ENCODE data around the gene TUBB2B. TPM values are rescaled to one million over a fixed set of nuclear protein-coding genes. Genes with fewer than 3 reads are reported as not detected.
"Not testable (repeated sequence)": the region's sequence is repeated elsewhere in the genome, so short reads cannot be mapped to it uniquely, and the experiment has no call there.

The TUBB2B gene
- total RNA-seq, 1 donor from 2014 or later: 114 TPM

DNA sequence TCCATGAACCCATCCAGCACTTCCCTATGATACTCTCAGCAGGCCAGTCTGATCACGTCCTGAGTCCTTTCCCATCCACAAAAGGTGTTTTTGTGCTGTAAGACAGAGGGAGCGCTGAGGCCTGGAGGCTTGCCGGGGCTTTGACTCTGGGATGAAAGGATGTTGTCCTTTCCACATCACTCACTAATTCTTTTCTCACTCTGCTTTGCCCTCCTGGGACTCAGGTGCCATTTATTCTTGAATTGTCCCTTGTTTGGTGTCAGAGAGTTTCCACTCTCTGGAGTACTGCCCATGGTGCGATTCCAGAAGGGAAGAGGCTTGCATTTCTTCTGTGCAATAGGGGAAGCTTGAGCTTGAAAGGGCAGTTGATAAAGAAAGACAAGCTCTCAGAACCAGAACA is 15.3 kb upstream of the TUBB2B start:
- H3K4me3 Mint-ChIP-seq: no peak overlapping the region
- TF ChIP-seq, protein P1, sequence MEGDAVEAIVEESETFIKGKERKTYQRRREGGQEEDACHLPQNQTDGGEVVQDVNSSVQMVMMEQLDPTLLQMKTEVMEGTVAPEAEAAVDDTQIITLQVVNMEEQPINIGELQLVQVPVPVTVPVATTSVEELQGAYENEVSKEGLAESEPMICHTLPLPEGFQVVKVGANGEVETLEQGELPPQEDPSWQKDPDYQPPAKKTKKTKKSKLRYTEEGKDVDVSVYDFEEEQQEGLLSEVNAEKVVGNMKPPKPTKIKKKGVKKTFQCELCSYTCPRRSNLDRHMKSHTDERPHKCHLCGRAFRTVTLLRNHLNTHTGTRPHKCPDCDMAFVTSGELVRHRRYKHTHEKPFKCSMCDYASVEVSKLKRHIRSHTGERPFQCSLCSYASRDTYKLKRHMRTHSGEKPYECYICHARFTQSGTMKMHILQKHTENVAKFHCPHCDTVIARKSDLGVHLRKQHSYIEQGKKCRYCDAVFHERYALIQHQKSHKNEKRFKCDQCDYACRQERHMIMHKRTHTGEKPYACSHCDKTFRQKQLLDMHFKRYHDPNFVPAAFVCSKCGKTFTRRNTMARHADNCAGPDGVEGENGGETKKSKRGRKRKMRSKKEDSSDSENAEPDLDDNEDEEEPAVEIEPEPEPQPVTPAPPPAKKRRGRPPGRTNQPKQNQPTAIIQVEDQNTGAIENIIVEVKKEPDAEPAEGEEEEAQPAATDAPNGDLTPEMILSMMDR (IDR thresholded peaks at IDR 0.05; ENCODE audit: unreplicated experiment): no peak
- DNase-seq (ENCODE audit: low spot score in 2 of 2, unreplicated experiment in 2 of 2): no peak
- no peaks in the 10 kb centered on the region for H3K9me3 Mint-ChIP-seq
- peaks cover 8% of the 10 kb centered on the region for H3K4me1 Mint-ChIP-seq
- no peak overlapping the region for H3K27ac Mint-ChIP-seq
- no peaks in the 10 kb centered on the region for H3K27me3 Mint-ChIP-seq (ENCODE audit: low read depth)
- H3K36me3 Mint-ChIP-seq: peaks cover 4% of the 10 kb centered on the region

DNA sequence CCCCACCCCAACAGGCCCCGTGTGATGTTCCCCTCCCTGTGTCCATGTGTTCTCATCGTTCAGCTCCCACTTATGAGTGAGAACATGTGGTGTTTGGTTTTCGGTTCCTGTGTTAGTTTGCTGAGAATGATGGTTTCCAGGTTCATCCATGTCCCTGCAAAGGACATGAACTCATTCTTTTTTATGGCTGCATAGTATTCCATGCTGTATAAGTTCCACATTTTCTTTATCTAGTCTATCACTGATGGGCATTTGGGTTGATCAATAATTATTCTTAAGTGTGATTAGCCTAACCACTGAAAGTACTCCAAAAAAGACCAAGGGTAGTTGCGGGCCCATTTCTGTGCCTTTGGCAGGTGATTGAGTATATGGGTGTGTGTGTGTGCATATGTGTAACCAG is 14.3 kb upstream of the TUBB2B start:
- not testable (repeated sequence) for H3K36me3 Mint-ChIP-seq; H3K4me3 Mint-ChIP-seq; H3K27ac Mint-ChIP-seq; H3K4me1 Mint-ChIP-seq; H3K9me3 Mint-ChIP-seq; DNase-seq (ENCODE audit: low spot score in 2 of 2, unreplicated experiment in 2 of 2); H3K27me3 Mint-ChIP-seq (ENCODE audit: low read depth)

- no peak for DNase-seq (ENCODE audit: low spot score in 2 of 2, unreplicated experiment in 2 of 2)
- Mint-ChIP-seq H3K4me1 (peaks cover 5% of the 10 kb centered on the region), H3K27ac (no peak overlapping the region), H3K4me3 (no peak overlapping the region), H3K9me3 (no peaks in the 10 kb centered on the region), H3K27me3 (ENCODE audit: low read depth) (peaks cover 4% of the 10 kb centered on the region), H3K36me3 (peaks cover 4% of the 10 kb centered on the region)
- TF ChIP-seq, protein P1 (IDR thresholded peaks at IDR 0.05; ENCODE audit: unreplicated experiment): no peak
Measured at GRCh38 chr6:3240595-3240994, 13.1 kb upstream of the TUBB2B start.

- Mint-ChIP-seq H3K4me1 (peaks cover 10% of the 10 kb centered on the region), H3K4me3 (no peak overlapping the region), H3K36me3 (peaks cover 4% of the 10 kb centered on the region), H3K27ac (no peak overlapping the region), H3K9me3 (no peaks in the 10 kb centered on the region), H3K27me3 (ENCODE audit: low read depth) (peaks cover 4% of the 10 kb centered on the region)
- no peak for DNase-seq (ENCODE audit: low spot score in 2 of 2, unreplicated experiment in 2 of 2)
- TF ChIP-seq, protein P1 (IDR thresholded peaks at IDR 0.05; ENCODE audit: unreplicated experiment): no peak
Measured at GRCh38 chr6:3239110-3239830, 11.8 kb upstream of the TUBB2B start.

- Mint-ChIP-seq H3K36me3 (no peaks in the 10 kb centered on the region), H3K4me1 (peaks cover 19% of the 10 kb centered on the region), H3K27ac (no peak overlapping the region), H3K4me3 (no peak overlapping the region), H3K27me3 (ENCODE audit: low read depth) (peaks cover 11% of the 10 kb centered on the region), H3K9me3 (no peaks in the 10 kb centered on the region)
- TF ChIP-seq, protein P1 (IDR thresholded peaks at IDR 0.05; ENCODE audit: unreplicated experiment): no peak
- peak in 1 of 2 experiments; percentile 11 for DNase-seq (ENCODE audit: low spot score in 2 of 2, unreplicated experiment in 2 of 2)
Measured at GRCh38 chr6:3237761-3238662, 10.6 kb upstream of the TUBB2B start.

DNA sequence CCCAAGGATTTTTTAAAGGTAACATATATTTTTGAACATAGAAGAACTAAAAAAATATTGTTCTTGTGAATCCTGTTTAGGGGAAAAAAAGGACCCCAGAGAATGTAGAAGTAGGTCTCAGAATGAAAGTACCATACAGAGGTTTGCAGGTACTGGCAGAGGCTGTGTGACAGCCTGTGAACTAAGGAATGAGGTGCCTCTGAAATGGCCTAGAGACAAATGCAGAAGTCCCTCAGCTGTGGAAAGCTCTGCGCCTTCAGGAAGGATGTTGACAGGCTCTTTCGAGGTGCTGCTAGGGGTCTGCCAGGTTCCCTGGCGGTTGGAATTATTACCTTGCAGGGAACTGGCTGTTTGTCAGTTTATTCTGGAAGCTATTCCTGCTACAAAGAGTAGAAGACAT is 8.6 kb upstream of the TUBB2B start:
- DNase-seq (ENCODE audit: low spot score in 2 of 2, unreplicated experiment in 2 of 2): no peak
- peaks cover 20% of the 10 kb centered on the region for H3K27me3 Mint-ChIP-seq (ENCODE audit: low read depth)
- H3K36me3 Mint-ChIP-seq: no peaks in the 10 kb centered on the region
- no peak overlapping the region for H3K4me3 Mint-ChIP-seq
- H3K4me1 Mint-ChIP-seq: peaks cover 26% of the 10 kb centered on the region
- no peaks in the 10 kb centered on the region for H3K9me3 Mint-ChIP-seq
- H3K27ac Mint-ChIP-seq: no peak overlapping the region
- TF ChIP-seq, protein P1 (IDR thresholded peaks at IDR 0.05; ENCODE audit: unreplicated experiment): no peak

Measured in mesothelial cell of epicardium (in vitro differentiated cells).